Epithelial cell of prostate (primary cell): ENCODE measurements around the gene BCO1.

Experiments used
- DNase-seq: peaks from one replicate; pipeline ENCODE4 v3.0.0-alpha.2; 2011; ENCODE audit warnings: low read depth, low spot score
- H3K27ac ChIP-seq: fragments of 450-650 bp; 2 replicates; pipeline ENCODE4 v1.5.1; 2017; ENCODE audit warnings: mild to moderate bottlenecking

The BCO1 gene

GRCh38 chr16:81231014-81231413, 7.5 kb upstream of the BCO1 start:
- no peak for DNase-seq
- no peak overlapping the region for H3K27ac ChIP-seq

- H3K27ac ChIP-seq, result no peak overlapping the region
- no peak for DNase-seq
Observed at GRCh38 chr16:81232740-81233367, 5.6 kb upstream of the BCO1 start.

- peak; percentile 60 for DNase-seq
- H3K27ac ChIP-seq, result no peak overlapping the region
Observed at GRCh38 chr16:81237282-81237681, 1.2 kb upstream of the BCO1 start.

GRCh38 chr16:81237942-81238295, 570 bp upstream of the BCO1 start:
- no peak overlapping the region for H3K27ac ChIP-seq
- no peak for DNase-seq

GRCh38 chr16:81239367-81240121, 1.1 kb downstream of the BCO1 start:
- no peak overlapping the region for H3K27ac ChIP-seq
- DNase-seq, result no peak

GRCh38 chr16:81241706-81242105, 3.2 kb downstream of the BCO1 start:
- no peak overlapping the region for H3K27ac ChIP-seq
- DNase-seq, result no peak

GRCh38 chr16:81242977-81243618, 4.6 kb downstream of the BCO1 start:
- no peak for DNase-seq
- H3K27ac ChIP-seq, result no peak overlapping the region

GRCh38 chr16:81243942-81244341, 5.5 kb downstream of the BCO1 start:
- no peak overlapping the region for H3K27ac ChIP-seq
- DNase-seq, result no peak

GRCh38 chr16:81251871-81252270, 13.4 kb downstream of the BCO1 start:
- no peak for DNase-seq
- H3K27ac ChIP-seq, result no peak overlapping the region

GRCh38 chr16:81253141-81253540, 14.7 kb downstream of the BCO1 start:
- DNase-seq, result no peak
- no peak overlapping the region for H3K27ac ChIP-seq

- DNase-seq, result no peak
- H3K27ac ChIP-seq, result no peak overlapping the region
Observed at GRCh38 chr16:81254922-81255526, 16.5 kb downstream of the BCO1 start.

GRCh38 chr16:81259916-81260315, 21.4 kb downstream of the BCO1 start:
- no peak for DNase-seq

GRCh38 chr16:81261049-81261648, 22.7 kb downstream of the BCO1 start:
- DNase-seq, result no peak
- H3K27ac ChIP-seq, result no peak overlapping the region

More at GRCh38 chr16:81259916-81260315, 21.4 kb downstream of the BCO1 start:
- H3K27ac ChIP-seq, result no peak overlapping the region

- no peak for DNase-seq
Observed at GRCh38 chr16:81263470-81264220, 25.2 kb downstream of the BCO1 start.

GRCh38 chr16:81264386-81264785, 25.9 kb downstream of the BCO1 start:
- H3K27ac ChIP-seq, result no peak overlapping the region

More at GRCh38 chr16:81263470-81264220, 25.2 kb downstream of the BCO1 start:
- H3K27ac ChIP-seq, result no peak overlapping the region

GRCh38 chr16:81265052-81265451, 26.6 kb downstream of the BCO1 start:
- H3K27ac ChIP-seq, result no peak overlapping the region
- no peak for DNase-seq

More at GRCh38 chr16:81264386-81264785, 25.9 kb downstream of the BCO1 start:
- DNase-seq, result no peak

- H3K27ac ChIP-seq, result peak overlapping the region; percentile 39
- no peak for DNase-seq
Observed at GRCh38 chr16:81265658-81266451, 27.4 kb downstream of the BCO1 start.

GRCh38 chr16:81266680-81267095, 28.2 kb downstream of the BCO1 start:
- H3K27ac ChIP-seq, result peak overlapping the region; percentile 39
- peak; percentile 52 for DNase-seq

GRCh38 chr16:81268509-81268908, 30.0 kb downstream of the BCO1 start:
- no peak for DNase-seq
- no peak overlapping the region for H3K27ac ChIP-seq
